HepG2 (cell line): Measurements from ENCODE around the gene PCYT2. TPM values are rescaled to one million over a fixed set of nuclear protein-coding genes. Genes with fewer than 3 reads are reported as not detected.

Source experiments
- CEBPZ ChIP-seq: IDR thresholded peaks from 2 replicates; pipeline ENCODE4 v1.6.1; 2012; ENCODE audit warnings: low read length, improper control_type of control experiment
- CHD4 ChIP-seq: fragments of 200-600 bp; sonication (generic); IDR thresholded peaks from 2 replicates; pipeline ENCODE4 v1.7.0; 2017; ENCODE audit warnings: mild to moderate bottlenecking, low read length, borderline replicate concordance
- KDM3A ChIP-seq: IDR thresholded peaks from 2 replicates; pipeline ENCODE4 v1.6.1; 2018; ENCODE audit warnings: low read depth, missing compliant biosample characterization
- KMT2B ChIP-seq: IDR thresholded peaks from 2 replicates; pipeline ENCODE4 v1.6.1; 2016; ENCODE audit warnings: missing genetic modification reagents, missing compliant biosample characterization
- MTA1 ChIP-seq: sonication (generic); formaldehyde crosslinking; IDR thresholded peaks from 2 replicates; pipeline ENCODE4 v1.4.0; 2020; ENCODE audit warnings: missing genetic modification reagents, mild to moderate bottlenecking, borderline replicate concordance
- MXD4 ChIP-seq: IDR thresholded peaks from 2 replicates; pipeline ENCODE4 v1.6.1; 2016; ENCODE audit warnings: mild to moderate bottlenecking, missing biosample characterization, missing genetic modification reagents
- NFAT5 ChIP-seq: sonication (generic); formaldehyde crosslinking; IDR thresholded peaks from 2 replicates; pipeline ENCODE4 v1.4.0; 2020; ENCODE audit warnings: missing genetic modification reagents
- PAF1 ChIP-seq: IDR thresholded peaks from 2 replicates; pipeline ENCODE4 v1.6.1; 2016; ENCODE audit warnings: missing genetic modification reagents, missing compliant biosample characterization
- PPARG ChIP-seq: conservative IDR thresholded peaks from 2 replicates; pipeline ENCODE4 v1.6.1; 2016; ENCODE audit warnings: missing biosample characterization, missing genetic modification reagents
- ZBTB49 ChIP-seq: sonication (generic); formaldehyde crosslinking; IDR thresholded peaks from 2 replicates; pipeline ENCODE4 v1.4.0; 2020; ENCODE audit warnings: missing genetic modification reagents, borderline replicate concordance
- ZFP90 ChIP-seq: sonication (generic); formaldehyde crosslinking; IDR thresholded peaks from 2 replicates; pipeline ENCODE4 v1.8.0; 2022; ENCODE audit warnings: missing genetic modification reagents, mild to moderate bottlenecking, inconsistent platforms, borderline replicate concordance
- ZNF414 ChIP-seq: sonication (generic); formaldehyde crosslinking; IDR thresholded peaks from 2 replicates; pipeline ENCODE4 v1.5.0; 2020; ENCODE audit warnings: missing genetic modification reagents
- ZNF720 ChIP-seq: sonication (generic); formaldehyde crosslinking; IDR thresholded peaks from 2 replicates; pipeline ENCODE4 v1.4.0; 2020; ENCODE audit warnings: missing genetic modification reagents
- ZNF747 ChIP-seq: sonication (generic); formaldehyde crosslinking; IDR thresholded peaks from 2 replicates; pipeline ENCODE4 v1.8.1; 2023; ENCODE audit warnings: missing genetic modification reagents, mild to moderate bottlenecking, borderline replicate concordance
- ZNF816 ChIP-seq: sonication (generic); formaldehyde crosslinking; IDR thresholded peaks from 2 replicates; pipeline ENCODE4 v1.8.0; 2022; ENCODE audit warnings: missing genetic modification reagents, mild to moderate bottlenecking, borderline replicate concordance
- ZNF83 ChIP-seq: sonication (generic); formaldehyde crosslinking; IDR thresholded peaks from 2 replicates; pipeline ENCODE4 v1.4.0; 2020; ENCODE audit warnings: missing genetic modification reagents, mild to moderate bottlenecking, borderline replicate concordance
- ZNF841 ChIP-seq: sonication (generic); formaldehyde crosslinking; IDR thresholded peaks from 2 replicates; pipeline ENCODE4 v1.8.1; 2023; ENCODE audit warnings: missing genetic modification reagents, borderline replicate concordance
- polyA plus RNA-seq, 8 experiments: library from polyadenylated mRNA; depleted of rRNA in 3 of 8; stranded (reverse) in 7 of 8; unstranded in 1 of 8; fragments of >200 nt; fragmentation: Illumina TruSeq in 4 of 8; extraction: Trizol in 4 of 8; gene quantifications; 2 replicates each; pipeline versions ENCODE4 v1.2.1 to v1.2.3, GENCODE V29; 2011 to 2016; ENCODE audit warnings: low read depth in 4 of 8, missing spikeins in 1 of 8, mixed read lengths in 1 of 8; ENCODE audit not compliant: insufficient read depth in 1 of 8
- total RNA-seq, 5 experiments: library from RNA; depleted of rRNA; stranded (reverse); fragments of >200 nt; fragmentation: Illumina TruSeq; extraction: Trizol; gene quantifications; 2 replicates each; pipeline ENCODE4 v1.2.3, GENCODE V29; 2016; ENCODE audit warnings: low read depth in 1 of 5

The PCYT2 gene
- total and polyA plus RNA-seq, 2 of the 13 experiments (the other 11 are each of a cell fraction or from before 2014, with no cell fraction given), result 147 to 297 TPM

- TF ChIP-seq ZBTB49 (peak; percentile 62; the same call in 1 of the 2 replicates), CHD4 (no peak), NFAT5 (CRISPR knock-in tag) (0 out of 2 replicates have a peak, but pooled peaks have one; percentile 45), PPARG (CRISPR knock-in tag) (peak; percentile 49), ZNF720 (CRISPR knock-in tag) (no peak), ZNF83 (CRISPR knock-in tag) (no peak; the same call in 1 of the 2 replicates), KDM3A (CRISPR knock-in tag) (peak; percentile 98), ZNF747 (peak; percentile 94), KMT2B (peak; percentile 87), ZNF816 (no peak; the same call in 1 of the 2 replicates), ZNF414 (CRISPR knock-in tag) (no peak; the same call in 1 of the 2 replicates), MXD4 (CRISPR knock-in tag) (peak; percentile 95), PAF1 (CRISPR knock-in tag) (no peak), ZFP90 (peak; percentile 85; the same call in 1 of the 2 replicates), ZNF841 (CRISPR knock-in tag) (no peak), CEBPZ (no peak), MTA1 (CRISPR knock-in tag) (peak; percentile 56; the same call in 1 of the 2 replicates)
These were observed 50.2 kb downstream of the PCYT2 start (continued) for GRCh38 chr17:81860756-81861568.
